ENCODE measurements around the gene GPRC5C.

Gene GPRC5C

DNA sequence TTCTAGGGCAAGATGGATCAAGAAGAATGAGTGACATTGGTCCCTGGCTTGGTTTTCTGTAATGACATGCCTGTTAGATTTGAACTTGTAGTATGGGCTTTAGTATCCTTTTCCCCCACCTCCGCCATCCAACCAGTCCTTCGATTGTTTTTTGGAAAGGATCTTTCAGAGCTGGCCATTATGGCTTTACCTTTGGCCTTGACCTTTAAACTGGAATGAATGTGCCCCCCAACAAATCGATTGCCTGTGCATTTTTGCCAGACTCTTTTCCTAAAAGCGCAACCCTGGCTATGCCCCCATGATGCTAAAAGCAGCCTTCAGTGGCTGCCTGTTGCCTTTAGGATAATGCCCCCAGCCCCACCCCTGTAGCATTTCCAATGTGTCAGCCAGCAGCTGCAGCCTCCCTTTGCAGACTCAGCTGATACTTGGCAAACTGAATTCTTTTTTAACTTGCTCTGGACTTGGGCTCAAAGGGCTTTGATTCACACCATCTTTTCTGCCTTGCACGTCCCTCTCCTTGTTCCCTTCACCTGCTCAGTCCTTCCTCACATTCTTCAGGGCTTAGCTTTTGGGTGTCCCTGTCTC lies 4.0 kb downstream of the GPRC5C start:
- no peak for DNase-seq

DNA sequence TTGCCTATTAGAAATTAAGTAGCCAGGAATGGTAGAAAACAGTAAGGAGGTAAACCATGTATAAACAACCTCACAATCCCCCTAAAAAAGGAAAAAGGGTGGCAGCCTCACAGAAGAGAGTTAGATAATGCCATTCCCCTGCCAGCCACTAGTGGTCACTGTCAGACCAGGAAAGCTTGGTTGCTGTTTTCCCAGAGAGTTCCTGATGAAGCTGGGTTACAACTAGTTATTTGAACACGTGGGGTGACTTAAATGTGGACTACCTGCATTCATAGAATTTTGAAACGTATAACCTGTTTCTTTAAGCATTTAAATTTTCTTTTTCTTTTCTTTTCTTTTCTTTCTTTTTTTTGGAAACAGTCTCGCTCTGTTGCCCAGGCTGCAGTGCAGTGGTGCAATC lies 5.8 kb downstream of the GPRC5C start:
- no peak for DNase-seq

DNA sequence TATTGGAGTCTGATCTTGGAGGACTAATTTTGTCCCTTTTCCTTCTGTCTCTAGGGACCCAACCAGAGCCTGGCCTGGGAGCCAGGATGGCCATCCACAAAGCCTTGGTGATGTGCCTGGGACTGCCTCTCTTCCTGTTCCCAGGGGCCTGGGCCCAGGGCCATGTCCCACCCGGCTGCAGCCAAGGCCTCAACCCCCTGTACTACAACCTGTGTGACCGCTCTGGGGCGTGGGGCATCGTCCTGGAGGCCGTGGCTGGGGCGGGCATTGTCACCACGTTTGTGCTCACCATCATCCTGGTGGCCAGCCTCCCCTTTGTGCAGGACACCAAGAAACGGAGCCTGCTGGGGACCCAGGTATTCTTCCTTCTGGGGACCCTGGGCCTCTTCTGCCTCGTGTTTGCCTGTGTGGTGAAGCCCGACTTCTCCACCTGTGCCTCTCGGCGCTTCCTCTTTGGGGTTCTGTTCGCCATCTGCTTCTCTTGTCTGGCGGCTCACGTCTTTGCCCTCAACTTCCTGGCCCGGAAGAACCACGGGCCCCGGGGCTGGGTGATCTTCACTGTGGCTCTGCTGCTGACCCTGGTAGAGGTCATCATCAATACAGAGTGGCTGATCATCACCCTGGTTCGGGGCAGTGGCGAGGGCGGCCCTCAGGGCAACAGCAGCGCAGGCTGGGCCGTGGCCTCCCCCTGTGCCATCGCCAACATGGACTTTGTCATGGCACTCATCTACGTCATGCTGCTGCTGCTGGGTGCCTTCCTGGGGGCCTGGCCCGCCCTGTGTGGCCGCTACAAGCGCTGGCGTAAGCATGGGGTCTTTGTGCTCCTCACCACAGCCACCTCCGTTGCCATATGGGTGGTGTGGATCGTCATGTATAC lies 8.0 kb downstream of the GPRC5C start:
- no peak for DNase-seq

DNA sequence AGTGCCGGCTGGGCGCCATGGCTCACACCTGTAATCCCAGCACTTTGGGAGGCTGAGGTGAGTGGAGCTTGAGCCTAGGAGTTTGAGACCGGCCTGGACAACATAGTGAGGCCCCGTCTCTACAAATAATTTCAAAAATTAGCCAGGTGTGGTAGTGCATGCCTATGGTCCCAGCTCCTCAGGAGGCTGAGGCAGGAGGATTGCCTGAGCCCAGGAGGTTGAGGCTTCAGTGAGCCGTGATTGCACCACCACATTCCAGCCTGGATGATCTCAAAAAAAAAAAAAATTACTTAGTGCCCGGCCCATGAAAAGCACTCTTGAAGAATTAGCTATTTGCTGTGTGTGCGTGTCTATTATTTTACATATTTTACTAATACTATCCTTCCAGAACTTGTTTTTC lies 9.6 kb downstream of the GPRC5C start:
- DNase-seq, result no peak

DNA sequence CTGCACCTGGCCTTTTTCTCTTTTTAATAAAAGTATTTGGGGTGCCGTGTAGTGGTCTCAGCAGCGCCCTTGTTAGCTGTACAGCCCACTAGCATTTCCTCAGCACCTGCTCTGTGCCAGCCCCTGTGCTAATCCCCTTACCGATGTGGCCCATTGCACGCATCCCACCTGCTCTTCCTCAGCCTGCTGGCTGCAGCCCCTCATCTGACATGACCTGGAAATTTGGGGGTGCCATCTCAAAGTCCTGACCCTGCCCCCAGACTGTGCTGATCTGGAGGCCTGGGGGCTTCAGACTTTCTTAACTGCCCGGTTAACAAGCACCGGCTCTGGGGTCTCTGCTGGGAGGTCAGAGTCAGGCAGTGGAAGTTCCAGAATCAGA lies 10.4 kb downstream of the GPRC5C start:
- no peak for DNase-seq

DNA sequence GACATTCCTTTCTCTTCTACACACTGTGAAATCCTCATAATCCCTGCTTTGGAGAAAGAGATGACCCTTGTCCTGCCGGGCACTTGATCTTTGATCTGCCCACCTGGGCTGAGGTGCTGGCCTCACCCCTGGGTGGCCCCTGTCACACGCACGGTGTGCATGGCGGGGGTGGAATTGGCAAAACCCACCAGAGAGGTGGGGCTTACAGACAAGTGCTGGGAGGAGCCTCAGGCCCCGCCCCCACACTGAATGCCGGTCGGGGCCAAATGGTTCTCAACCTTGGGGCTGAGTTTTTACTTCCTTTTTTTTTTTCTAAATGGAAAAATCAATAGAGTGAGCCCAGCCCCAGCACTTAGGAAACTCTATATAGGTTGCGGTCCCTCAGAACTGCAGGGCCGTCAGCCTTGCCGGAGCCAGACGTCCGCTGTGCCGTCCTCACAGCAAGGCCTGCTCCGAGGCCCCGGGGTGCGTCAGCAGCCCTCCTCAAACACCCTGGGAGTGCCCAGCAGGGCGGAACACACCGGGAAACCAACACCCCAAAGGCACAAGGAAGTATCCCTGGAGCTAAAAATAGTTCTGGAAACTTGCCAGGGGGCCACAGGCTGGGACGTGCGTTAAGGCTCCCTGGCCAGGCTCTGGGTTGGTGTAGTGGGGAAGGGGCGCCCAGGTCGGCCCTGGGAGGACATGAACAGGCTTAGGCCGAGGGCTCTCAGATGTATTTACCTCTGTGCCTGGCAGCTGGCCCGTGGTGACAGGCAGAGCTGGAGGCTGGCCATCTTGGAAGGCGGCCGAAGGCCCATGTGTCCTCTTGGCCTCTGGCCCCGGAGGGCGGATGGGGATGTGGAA lies 11.0 kb downstream of the GPRC5C start:
- DNase-seq, result peak; percentile 86

DNA sequence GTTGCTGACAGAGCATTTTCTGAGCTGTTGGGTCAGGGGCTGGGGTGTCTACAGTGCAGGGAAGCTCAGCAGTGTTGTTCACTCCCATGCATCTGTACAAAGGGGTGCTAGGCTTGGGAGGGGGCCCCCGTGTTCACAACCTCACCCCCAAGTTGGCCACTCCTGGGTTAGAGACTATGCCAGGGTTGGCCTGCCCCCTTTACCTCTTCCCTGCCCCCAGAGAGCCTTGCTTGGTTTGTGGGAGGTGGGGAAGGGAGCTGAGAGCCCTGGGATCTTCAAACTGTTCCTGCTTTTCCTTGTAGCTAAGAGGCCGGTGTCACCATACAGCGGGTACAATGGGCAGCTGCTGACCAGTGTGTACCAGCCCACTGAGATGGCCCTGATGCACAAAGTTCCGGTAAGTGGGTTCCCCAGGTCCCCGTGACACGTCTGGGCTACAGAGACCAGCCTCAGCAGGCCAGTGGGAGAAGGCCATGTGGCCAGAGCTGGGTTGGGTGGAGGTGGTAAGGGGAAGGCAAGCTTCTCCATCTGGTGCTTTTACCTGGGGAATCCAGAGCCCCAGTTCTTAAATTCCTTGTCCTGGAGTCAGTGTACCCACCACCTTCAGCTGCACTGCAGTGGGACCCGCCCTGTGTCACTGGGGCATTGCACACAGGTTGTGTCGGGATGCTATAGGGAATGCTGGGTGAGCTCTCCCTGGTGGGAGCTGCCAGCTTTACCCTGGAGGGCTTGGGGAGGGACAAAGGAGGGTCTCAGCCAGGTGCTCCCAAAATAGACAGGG lies 11.8 kb downstream of the GPRC5C start:
- no peak for DNase-seq

DNA sequence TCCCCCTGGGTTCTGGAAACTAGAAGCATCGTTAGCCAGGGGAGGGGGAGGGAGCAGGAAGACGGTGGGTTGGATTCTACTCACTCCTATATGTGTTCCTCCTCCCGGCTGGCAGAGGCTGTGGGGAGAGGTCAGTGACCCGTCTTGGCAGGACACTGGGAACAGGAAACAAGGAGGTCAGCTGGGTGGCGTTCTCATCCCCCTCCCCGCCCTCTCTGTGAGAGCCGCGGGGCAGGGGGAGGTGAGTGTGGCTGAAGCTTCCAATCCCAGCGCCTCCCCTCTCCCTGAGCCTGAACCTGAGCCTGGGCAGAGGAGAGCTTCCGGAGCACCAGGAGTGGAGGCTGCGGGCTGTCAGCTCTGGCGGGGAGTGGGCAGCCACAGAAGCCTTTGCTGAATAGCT lies 12.5 kb downstream of the GPRC5C start:
- DNase-seq, result no peak

DNA sequence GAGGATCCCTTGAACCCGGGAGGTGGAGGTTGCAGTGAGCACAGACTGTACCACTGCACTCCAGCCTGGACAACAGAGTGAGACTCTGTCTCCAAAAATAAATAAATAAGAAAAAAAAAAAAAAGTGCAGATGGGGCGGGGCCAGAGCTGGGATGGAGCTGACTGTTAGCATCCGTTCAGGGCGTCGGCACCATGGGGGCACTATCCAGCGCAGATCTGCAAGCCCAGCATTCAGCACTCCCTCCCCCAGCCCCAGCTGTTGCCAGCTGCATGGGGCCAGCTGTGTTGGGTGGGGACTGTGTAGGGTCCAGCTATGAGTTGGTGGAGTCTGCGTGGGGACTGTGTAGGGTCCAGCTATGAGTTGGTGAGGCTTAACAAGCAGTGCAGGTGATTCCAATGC lies 13.3 kb downstream of the GPRC5C start:
- peak; percentile 28 for DNase-seq

DNA sequence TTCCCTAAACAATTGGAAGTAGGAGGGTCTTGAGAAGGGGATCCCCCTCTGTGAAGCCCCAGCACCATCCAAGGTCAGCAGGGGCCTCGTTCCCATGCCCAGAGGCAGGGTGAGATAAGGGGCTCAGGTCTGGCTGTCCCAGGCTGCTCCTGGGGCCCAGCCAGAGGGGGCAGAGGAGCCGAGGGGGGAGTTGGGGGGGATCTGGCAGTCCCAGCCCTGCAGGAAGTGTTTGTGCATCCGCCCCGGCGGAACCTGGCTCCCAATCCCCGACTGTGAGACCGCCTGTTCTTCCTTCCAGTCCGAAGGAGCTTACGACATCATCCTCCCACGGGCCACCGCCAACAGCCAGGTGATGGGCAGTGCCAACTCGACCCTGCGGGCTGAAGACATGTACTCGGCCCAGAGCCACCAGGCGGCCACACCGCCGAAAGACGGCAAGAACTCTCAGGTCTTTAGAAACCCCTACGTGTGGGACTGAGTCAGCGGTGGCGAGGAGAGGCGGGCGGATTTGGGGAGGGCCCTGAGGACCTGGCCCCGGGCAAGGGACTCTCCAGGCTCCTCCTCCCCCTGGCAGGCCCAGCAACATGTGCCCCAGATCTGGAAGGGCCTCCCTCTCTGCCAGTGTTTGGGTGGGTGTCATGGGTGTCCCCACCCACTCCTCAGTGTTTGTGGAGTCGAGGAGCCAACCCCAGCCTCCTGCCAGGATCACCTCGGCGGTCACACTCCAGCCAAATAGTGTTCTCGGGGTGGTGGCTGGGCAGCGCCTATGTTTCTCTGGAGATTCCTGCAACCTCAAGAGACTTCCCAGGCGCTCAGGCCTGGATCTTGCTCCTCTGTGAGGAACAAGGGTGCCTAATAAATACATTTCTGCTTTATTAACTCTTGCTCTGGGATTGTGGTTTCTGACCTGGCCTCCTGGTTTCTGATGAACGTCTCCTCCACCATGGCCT lies 14.9 kb downstream of the GPRC5C start:
- DNase-seq, result peak; percentile 67

DNA sequence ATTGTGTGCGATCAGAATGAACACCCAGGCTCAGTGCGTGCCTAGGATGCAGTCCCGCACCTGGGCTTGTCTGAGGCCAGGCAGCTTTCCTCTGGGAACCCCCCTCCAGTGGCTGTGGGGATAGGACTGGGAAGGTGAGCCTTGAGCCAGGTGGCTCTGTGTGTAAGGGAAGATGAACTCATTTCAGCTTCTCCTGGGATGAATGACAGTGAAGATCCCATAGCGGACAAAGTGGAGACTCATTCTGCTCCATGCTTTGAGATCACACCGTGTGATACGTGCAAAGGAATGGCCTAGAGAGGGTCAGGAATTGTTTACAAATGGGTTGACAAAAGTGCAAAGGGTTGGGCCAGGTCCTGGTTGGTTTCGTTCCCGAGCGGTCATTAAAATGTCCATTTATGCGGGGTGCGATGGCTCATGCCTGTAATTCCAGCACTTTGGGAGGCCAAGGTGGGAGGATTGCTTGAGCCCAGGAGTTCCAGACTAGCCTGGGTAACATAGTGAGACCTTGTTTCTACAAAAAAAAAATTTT lies 15.8 kb downstream of the GPRC5C start:
- DNase-seq, result no peak

DNA sequence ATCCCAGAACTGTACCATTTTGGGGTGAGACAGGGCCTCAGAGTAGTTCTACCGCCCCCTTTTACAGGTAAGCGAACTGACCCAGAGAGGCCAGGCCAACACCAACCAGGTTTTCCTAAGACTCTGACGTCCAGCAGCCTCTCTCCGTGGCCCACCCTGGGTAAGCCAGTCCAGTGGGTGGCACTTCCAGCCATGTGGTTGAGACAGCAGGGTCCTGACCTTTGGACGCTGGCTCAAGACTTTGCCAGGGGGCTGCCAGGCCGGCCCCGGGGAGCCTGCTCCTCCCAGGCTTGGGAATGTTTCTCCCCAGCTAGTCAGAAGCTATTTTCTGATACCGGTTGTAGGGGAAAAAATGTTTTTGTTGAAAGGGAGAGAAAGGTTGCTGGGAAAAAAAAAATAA lies 16.9 kb downstream of the GPRC5C start:
- DNase-seq, result no peak

DNA sequence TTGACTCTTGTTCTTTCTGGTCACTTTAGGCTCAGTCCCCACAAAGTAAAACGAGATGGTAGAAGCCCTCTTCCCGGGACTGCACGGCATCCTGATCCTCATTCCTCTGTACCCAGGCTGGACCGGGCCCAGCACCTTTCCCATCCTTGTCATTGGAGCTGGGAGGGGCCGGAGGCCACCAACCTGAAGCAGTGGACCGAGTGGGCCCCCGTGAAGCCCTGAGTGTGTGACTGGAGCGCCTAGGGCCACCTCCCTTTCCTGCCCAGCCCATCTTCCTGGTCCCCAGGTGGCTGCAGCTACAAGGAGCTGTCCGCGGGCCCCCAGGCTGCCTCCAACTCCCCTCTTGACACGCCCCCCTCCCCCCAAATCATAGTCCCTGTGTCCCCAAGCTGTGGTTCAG lies 17.4 kb downstream of the GPRC5C start:
- DNase-seq, result no peak

DNA sequence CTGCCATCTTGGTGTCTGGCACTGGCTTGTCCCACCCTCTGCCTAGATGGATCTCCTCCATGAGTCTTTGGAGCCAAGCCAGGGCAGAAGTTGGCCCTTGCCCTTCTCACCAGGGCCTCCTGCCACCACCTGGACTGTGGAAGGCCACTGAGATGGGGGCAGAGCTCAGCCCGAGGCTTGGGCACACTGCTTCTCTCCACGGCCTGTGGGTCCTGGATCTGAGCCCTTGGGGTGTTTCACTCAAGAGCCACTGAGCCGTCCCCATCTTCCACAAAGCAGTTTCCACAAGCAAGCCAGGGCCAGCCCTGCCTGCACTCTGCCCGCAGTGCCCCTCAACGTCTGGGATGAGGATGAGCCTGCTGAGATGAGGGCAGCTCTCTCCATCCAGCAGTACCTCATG lies 17.9 kb downstream of the GPRC5C start:
- no peak for DNase-seq

DNA sequence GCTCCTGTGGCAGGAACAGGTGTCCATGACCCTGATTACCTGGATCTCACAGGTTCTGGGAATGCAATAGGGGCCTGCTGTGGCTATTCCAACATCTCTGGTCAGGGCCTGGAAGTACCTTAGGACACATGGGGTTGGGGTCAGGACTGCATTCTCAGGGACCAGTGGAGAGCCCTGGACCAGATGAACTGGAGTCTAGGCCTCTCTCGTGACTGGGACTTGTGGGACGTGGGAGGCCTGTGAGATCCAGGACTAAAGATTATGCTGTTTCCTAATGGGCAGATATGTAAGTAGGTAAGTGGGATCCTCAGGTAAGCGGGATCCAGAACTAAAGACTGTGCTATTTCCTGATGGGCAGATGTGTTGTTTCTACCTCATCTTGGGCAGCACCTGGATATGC lies 18.3 kb downstream of the GPRC5C start:
- no peak for DNase-seq

DNA sequence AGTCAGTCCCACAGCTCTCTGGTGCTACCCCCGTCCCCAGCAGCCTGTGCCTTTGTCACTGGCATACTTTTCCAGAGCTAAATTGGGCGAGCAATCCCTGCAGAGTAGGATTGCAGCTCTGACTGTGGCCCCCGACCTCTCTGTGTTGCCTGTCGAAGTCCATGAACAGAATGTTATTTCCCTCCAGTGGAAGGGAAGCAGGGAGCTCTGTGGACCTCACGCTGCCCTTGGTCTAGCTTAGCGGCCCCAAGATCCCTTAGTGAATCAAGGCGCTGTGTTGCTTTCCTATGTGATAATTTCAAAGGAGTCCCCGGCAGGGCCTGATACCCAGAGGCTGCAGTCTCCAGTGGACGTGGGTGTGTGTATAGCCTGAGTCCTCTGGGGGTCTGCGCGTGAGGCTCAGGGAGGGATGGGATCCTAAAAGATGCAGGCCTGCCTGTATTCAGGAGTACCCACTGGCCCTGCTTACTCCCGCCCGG lies 19.1 kb downstream of the GPRC5C start:
- DNase-seq, result no peak

DNA sequence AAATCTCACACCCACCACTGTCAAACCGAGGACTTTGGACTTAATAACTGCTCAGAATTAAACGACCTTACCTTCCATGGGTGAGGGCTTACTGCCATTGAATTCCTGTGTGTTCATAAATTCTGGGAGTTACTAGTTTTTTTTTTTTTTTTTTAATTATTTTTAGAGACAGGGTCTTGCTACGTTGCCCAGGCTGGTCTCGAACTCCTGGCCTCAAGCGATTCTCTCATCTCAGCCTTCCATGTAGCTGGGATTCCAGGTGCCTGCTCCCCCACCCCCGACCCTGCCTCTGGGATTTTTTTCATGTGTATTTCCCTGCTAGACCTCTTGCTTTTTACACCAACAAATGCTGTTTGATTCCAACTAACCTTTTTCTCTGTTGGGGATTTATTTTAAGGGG lies 19.7 kb downstream of the GPRC5C start:
- DNase-seq, result no peak

DNA sequence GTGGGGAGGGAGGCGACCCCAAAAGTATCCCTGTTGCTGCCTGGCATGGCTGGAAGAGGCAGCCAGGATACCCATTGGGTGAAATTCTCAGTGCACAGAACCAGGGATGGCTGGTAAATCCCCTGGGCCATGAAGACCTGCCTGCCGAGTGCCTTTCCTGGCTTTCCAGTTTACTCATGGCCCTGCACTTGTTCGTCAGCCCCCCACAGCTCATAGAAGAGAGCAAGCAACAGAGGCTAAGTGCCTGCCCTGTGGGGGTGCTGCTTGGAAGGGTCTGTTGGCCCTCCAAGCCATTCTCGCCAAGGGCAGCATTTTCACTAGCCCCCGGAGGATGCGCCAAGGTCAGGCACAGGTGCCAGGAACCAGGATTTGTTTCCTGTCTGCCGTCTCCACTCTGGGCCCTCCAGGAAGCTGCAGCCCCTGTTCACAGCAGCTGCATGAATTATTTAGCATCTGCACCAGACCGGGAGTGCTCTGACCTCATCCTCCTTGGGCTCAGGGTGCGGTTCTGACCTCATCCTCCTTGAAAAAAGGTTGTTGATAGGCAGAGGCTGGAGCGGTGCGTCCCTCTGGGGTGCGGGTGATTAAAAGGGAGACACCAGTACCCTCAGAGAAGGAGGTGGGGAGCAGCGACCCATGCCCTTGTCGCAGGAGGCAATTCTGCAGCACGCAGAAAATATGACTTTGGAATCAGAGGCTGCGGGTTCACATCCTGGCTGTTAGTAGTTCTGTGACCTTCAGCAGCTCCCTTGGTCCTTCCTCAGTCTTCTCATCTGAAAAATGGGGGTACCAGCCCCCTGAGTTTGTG lies 20.3 kb downstream of the GPRC5C start:
- no peak for DNase-seq

DNA sequence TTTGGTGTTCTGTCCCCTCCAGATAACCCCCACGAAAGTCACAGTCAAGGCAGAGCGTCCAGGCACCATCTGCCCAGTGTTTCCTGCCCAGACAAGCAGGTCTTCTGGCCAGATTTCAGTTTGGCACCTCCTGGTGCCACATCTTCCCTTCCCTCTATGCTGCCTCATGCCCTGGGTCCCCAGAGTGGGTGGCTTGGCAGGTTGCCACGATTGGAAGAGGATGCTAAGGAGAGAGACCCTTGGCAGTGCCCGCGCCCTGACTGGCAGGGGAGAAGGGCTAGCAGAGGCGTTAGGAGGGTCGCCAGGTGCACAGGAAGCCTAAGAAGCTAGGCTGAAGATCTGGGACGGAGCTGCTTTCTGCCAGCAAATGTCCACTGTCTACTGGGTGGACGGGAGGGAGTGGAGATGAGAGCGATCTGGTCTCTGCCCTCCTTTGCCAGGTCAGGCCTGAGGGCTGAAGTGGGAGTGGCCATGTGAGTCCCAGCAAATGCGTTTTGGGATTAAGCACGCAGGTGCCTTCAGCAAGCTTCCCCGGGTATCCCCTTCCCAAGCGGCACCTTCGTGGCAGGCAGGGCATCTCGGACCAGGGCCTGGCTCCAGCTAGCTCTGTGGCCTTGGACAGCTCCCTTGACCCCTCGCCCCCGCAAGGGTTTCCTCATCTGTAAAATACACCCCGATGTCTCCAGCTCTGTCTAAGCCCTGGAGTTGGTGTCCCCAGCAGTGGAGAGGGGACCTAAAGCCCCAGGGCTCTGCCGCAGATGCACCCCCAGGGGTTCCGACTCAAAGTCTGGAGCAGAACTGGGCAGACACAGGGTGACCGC lies 21.2 kb downstream of the GPRC5C start:
- no peak for DNase-seq
